HK-2 (cell line): ENCODE data around the gene HOXA5.

Experiments
- DNase-seq: peaks from one replicate; pipeline ENCODE4 v3.0.0-alpha.2; 2018; ENCODE audit not compliant: unreplicated experiment

The HOXA5 gene

DNA sequence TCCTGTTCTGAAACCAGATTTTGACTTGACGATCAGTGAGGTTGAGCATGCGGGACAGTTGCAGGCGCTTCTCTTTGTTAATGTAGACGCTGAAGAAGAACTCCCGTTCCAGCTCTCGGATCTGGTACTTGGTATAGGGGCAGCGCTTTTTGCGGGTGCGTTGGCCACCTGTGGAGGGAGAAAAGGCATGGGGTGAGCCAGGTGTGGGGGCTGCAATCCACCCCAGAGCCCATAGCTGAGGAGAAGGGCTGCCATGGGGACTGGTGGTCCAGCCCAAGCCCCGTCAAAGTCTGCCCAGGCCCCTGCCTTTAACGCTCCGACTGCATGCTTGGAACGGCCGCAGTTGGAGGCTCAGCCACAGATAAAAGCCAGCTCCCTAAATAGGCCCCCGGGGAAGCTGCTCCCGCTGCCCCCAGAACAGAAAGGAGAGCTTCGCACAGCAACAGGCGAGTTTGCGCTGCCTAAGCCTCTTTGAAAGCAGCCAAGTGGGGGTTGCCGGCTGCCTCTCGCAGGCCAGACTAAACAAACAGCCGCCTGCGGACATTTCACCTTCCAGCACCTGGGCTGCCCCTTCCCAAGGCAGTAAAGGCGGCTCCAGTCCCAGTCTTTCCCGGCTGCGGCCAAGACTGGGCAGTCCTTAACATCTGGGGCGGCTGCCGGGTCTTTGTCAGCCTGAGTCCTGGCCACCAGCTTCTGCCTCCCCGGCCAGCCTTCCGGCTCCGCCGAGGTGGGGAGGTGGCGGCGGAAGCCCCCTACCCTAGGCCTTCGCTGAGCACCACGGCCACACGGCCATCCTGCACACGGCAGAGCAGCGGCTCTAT lies 39.6 kb upstream of the HOXA5 start:
- no peak for DNase-seq

DNA sequence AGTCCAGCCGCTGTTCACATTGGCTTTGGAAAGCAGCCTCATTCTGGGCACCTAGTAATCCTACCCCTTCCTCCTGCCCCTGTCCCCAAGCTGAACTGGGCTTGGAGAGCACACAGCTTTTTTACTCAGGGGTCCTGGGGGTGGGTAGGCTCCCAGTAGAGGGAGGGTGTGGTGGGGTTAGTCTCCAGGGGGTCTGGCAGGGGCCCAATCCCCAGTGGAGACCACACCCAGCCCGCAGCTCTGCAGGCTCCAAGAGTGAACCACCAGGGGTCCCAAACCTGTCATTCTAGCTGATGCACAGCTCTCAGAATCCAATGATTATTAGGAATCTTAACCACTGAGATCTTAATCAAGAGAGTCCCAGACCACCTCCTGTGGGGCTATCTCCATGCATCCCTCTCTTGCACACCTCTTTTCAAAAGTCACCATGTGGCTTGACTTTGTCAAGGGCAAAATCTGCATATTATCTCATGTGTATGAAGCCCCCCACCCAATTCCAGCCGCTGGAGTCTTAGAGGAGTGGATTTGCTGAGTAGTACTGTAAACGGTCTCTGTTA lies 38.9 kb upstream of the HOXA5 start:
- no peak for DNase-seq

DNA sequence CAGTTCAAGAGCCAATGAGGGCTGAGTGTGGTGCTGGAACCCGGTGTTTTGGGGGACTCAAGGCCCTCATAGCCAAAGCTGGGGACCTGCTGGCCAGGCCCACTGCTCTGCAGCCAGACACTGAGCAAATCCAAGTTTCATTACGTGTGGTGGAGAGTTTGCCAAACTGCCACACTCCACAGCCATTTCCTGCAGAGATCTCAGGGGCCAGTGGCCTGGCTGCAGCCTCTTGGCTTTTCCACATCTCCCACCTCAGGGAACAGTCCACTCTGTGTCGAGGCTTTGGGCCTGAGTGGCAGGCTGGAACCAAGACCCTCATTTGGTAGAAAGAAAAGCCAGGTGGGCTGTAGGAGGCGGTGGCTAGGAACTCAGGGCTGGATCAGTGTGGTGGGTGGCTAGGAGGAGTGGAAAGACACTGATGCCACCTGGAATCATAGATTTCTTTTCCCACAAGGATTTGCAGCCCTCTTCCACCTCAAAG lies 38.4 kb upstream of the HOXA5 start:
- no peak for DNase-seq

DNA sequence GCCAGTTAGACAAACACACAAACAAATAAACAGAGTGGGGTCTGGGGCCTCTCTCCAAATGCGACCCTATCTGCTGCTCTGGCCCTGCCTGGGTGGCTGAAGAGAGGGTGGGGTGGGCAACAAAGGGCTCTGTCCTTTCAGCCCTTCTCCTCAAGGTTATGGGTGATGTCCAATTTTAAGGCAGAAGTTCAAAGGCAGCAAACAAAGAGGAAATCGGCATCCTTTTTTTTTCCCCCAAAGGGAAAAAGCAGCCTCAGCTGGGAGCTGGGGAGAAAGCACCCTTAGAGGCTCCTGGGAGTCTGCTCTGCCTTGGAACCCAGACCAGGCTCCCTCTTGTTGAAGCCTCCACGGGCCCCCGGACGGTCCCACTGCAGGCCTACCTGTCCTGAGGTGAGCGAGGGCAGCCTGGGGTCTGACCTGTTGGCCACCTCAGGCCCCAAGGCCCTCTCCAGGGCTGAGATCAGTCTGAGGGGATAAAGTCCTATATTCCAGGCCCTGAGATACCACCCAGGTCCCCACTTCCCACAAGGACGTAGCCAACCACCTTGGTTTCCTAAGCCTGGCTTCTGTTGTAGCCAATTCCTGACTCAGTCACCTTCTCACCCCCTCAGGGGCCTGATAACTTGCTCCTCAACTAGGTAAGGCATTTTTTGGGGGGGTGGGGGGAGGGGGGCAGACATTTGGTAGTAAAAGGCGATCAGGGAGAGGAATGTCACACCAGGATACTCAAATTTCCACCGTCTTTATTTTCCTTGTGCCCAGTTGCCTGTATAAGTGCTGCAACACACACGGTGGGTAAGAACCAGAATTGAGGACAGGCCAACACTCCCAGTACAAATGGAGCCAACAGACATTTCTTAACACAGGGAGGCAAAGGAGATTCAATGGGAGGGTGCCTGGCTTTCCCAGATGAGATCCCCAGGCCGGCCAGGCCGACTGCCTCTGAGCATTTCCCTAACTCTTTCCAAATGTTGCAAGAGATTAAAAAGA lies 37.2 kb upstream of the HOXA5 start:
- no peak for DNase-seq

DNA sequence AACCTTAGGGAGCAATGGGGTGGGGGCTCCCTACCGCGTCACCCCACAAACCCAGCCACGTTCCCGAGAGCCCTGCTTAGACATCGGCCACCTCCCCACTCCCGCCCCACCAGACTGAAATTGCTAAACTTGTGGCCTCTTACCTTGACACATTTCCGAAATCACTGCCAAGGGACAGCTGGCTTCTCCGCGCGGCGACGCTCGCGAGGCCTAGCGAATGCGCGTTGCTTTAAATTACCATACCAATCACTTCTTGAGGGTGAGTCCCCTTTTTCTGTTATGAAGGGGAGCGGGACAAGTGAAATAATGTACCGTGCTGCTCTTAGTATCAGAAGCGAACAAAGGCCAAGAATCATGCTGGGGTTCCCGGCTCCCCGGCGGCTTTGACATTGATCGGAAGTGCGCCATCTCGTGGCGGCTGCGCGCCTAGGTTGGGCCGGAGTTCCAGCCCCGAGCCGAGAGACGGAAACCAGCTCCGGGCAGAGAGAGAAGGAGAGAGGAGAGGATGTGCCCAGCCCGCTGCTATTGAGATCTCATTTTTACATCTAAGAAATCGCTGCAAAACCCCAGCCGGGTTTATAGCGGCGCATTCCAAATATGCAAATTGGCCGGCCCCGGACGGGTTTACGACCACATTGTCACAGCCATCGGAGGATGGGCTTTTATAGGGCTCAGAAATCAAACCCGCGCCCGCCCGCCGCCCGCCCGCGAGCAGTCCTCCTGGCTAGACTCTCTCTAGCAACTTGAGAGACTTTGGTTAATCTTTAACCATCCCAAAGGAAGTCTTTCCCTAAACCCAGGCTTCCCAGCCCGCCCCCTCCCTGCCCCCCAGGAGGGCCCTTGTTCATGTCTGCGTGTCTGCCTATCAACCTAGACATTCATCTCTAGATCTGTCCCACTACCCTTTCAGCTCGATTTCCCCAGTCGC lies 36.3 kb upstream of the HOXA5 start:
- DNase-seq: peak; percentile 90

DNA sequence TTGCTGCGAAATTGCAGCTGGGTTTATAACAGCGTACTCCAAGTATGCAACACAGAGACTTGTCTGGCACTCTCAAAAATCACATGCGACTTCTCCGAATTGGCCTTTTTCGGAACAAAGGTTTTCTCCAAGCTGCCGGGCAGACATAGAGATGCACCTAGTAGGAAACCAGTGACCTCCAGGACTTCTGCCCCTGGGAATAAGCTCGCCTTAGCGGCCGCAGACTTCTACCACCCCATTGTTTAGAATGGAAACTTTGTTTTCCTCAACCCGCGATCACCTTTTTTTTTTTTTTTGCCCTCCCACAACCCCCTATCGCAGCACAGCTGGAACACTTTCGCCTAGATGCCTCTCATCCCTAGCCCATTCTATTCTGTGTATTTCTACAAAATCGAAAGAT lies 35.5 kb upstream of the HOXA5 start:
- no peak for DNase-seq

DNA sequence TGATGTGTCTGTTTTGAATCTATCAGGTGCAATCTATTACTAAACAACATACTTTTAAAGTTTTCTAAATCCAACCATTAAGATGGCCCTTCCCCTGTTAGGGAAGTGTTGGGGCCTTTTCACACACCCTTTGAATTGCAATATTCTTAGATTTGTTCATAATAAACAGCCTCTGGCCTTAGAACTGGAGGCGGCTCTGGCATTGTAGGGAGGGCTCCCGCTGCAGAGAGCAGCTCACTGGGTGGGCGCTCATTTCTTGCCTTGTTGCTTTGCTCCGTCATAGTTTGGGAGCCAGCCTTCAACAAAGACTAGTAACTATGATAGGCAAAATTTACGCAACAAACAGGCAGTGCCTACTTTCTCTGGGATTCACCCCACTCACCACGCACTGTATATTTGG lies 34.9 kb upstream of the HOXA5 start:
- no peak for DNase-seq

DNA sequence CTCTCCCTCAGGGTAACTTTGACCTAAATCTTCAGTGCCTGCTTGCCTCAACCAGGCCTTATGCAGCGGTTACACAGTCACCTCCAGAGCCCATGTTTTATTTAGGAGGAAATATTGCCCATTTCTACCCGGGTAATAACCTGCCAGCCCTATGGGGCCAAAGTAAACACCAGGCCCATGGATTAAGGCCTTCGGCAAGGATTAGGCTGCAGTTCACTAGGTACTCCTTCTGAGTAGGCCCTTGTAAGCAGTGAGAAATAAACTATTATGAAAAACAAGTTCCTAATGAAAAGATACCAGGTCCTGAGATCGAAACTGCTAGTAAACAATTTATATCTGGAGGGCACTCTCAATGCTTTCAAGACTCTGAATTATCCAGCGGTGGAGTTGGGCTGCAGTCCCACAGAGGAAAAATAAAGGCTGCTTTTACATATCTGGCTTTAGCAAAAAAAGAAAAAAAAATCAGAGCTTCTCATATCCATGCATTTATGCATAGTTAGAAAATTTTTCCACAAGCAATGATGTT lies 34.4 kb upstream of the HOXA5 start:
- no peak for DNase-seq

DNA sequence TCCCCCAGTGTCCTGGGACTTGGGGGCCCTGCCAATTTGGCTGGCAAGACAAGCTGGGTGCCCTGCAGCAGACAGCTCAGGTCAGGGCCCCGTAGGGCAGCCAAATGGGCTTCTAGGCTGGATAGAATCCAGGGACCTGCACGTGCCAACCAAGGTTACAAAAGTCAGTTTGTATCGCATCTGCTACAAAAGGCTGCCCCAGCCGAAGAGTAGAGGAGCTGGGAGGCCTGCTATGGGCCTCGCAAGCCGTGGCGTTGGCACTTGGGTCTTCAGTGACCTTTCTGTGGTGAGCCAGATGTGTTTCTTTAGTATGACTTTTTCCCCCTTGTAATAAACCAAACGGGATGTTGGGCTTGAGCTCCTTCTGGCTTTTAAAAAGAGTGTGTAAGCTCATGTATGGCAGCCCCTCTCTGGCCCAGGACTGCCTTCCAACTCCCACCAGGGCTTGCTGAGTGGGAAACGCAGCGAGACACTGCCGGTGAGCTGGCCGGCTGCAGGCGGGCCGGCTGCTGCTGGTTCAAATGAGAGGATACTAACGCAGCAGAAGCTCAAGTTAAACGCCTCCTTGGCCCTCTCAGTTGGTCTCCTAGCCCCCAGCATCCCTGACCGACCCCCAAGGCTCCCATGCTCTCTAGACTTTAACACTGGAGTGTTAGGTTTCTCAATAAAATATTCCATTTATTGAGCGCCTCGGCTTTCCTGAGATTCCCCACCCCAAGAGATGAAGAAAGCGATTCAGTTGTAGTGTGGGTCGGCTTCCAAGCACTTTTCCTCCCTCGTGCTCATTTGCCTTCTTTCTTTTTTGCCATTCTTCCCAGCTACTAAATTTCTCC lies 33.7 kb upstream of the HOXA5 start:
- no peak for DNase-seq

DNA sequence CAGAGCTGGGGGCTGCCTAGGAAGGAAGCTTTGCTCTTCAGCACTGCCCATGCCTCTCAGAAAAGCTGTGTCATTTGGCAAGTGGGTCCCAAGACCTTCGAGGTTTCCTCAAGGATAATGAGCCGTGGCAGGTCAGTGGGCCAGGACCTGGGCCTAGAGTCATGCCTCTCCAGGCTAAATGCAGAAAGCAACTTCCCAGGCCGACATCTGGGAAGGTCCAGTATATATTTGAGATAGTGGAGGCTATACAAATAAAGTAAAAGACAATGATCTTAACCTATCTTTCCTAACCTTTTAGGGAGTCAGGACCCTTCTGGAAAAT lies 33.0 kb upstream of the HOXA5 start:
- DNase-seq: no peak

DNA sequence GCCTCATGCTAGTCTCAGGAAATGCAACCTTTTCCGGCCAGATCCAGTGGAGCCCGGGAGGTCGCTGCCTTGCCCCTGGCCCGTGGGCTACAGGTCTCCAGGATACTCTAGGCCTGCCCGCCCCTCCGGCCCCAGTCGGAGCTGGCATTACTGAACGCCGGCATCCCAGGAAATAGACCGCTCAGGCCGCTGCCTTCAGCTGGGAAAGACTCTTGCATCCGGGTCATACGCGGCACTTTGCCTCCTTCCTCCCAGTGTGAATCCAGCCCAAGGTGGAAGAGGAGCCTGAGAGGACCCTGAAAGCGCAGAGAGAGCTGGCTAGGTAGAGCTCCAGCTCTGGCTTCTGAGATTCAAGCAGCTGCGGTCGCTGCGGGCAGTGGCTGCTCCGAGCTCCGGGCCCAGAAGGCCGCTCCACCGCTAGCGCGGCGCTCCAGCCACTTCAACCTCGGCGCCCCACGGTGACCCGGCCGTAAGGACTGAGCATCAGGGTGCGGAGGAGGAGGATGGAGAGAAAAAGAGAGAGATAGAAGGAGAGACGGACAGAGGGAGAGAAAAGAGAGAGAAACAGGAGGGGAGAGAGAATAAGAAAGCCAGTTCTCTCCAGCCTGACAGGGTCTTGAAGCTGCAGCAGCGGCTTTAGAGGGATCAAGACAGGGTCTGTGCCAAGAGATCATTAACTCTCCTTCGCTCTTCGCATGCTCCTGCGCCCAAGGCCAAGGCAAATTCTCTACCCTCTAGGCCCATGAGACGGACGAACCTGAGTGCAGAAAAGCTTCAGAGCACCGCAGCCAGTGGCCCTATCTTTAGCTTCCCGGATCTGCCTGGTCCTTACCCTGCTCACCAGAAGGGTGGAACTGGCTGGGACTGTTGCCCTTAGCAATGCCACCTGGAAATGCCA lies 32.4 kb upstream of the HOXA5 start:
- DNase-seq: no peak

DNA sequence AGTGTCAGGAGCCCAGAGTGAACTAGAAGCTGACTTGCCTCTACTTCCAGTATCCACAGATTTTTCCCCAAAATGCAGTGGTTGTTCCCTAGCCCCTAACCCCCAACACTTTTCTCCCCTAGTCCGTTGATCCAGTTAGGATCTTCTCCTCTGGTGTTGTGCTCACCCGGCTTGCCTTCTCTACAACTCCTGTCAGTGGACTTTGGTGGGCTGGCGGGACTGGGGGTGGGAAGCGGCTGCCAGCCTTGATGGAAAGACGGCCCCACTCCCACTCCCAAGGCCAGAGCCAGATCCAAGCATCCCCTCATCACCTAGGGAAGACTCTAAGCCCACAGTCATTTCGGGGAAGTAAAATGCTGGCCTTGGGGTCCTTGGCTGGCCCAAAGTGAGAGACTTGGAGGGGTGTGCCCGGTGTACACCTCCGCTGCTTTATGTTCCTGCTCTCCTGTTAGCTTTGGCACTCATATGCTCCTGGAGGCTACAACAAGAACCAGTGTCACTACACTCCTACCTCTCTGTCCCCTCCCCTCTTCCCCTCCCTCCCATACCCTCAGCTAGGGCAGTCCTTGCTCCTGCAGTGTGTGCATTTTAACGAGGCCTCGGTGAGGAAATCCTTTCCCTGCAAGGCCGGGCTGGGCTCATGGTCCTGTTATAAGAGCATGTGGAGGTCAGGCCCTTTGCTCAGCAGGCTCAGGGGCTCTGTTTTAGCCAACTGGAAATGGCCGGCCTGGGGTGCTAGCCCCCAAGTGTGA lies 31.6 kb upstream of the HOXA5 start:
- no peak for DNase-seq

DNA sequence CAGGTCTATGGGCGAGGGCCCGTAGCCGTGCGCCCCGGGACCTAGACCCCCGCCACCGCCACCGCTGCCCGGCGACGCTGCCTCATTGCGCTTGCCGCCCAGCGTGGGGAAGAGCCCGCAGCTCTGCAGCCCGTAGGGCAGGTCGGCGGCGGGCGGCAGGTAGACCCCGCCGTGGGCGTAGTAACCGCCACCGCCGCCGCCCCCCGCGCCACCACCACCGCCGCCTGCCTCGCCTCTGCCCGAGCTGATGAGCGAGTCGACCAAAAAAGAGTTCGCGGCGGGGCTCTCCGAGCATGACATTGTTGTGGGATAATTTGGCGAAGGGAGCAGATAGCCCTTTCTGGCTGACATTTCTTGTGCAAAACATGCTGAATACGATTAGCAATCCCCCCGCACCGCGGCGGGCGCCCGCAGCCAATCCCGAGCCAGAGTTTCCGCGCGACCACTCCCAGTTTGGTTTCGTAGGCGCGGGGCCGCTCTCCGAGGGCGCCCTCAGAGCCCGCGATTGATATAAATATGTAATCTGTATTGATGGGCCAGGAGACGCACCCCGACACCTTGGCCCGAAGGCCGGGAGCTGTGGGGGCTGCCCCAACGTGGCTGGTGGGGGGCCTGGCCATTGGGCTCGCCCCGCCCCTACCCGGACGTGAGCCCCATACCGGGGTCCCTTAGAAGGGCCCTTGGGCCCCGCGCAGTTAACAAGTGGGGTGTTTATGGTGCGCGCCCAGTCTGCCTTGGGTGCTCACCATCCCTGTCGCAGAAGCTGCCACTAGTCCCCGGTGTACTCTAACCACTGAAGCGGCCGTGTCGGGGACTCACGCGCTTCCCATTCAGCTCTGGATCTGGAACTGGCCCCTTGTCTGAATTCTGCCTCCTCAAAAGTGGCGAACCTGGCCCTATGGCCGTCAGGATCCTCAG lies 30.7 kb upstream of the HOXA5 start, which contains the start of gene HOXA10:
HOXA10 (minus strand) TSS at position 365 of the 918 bp plus-strand sequence; CDS start at position 351, 14 bp downstream.
- no peak for DNase-seq

DNA sequence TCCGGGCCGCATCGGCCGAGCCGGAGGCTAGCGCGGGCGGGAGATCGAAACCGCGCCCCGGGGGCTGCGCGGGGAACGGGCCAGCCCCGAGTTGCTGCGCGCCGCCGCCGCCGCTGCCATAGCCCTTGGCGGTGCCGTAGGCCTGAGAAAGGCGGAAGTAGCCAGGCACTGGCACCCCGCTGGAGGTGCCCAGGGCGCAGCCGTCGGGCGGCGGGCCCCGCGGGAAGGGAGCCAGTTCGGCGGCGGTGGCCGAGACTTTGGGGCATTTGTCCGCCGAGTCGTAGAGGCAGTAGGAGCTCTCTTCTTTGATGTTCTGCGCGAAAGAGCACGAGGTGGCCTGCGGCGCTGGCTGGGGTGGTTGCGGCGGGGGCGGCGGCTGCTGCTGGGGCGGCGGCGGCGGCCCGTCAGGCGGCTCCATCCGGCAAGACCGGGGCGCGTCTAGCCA lies 30.1 kb upstream of the HOXA5 start:
- peak; percentile 58 for DNase-seq

DNA sequence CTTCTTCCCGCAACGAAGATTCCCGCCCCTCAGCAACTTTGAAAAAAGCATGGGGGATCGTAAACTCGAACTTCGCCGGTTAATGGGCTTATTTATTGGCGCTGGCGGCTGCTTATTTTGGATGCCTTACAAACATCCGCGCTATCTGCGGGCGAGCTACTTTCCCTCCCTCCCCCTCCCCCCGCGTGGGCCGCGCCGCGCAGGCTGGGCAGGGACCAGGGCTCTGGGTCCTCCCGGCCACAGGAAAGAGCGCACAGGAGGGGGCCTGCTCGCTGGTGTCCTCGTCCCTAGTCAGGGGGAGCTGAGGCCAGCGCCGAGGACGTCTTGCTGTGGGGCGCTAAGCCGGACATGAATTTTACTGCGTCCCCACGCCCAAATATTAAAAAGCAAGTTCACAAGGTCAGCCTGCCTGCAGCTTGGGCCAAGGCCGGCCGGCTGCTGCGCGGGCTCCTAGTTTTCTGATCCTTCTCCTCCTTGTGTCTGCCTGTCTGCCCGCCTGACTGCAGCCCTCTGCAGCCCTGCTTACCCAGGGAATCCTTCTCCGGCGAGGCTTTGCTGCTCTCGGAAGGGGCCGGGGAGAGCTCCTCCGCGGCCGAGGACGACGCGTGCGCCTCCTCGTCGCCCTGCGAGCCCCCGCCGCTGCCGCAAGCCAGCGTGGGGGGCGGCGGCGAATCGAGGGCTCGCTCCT lies 29.5 kb upstream of the HOXA5 start:
- peak; percentile 77 for DNase-seq

DNA sequence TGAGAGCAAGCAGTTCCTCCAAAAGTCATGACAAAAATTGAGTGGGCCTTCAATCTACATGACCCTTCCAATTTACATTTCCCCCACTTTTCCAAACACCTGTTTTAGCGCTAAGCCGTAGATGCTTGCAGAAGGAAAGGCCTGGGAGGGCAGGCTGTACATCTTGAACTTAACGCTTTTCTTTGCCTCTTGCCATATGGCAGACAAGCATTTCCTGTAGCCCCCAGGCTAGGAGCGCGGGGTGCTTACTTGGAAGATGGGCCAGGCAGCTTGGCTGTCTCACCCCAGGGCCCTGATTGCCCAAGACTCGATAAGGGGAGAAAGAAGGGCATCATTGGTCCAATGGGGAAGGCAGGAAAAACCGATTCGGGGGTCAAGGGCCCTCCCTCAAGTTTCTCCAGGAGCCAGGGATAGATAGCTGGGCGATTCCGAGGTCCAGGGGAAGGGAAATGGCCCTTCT lies 28.9 kb upstream of the HOXA5 start:
- DNase-seq: peak; percentile 53
